Upper lobe of left lung (tissue), 6 donors: Measurements from ENCODE around the gene FAM180A. TPM values are rescaled to one million over a fixed set of nuclear protein-coding genes. Genes with fewer than 3 reads are reported as not detected.

Source experiments
- ATAC-seq, 2 donors: fragments of 200-7000 bp; cut with Tn5 transposase; one replicate each; pipeline ENCODE4 v1.9.1; 2022; ENCODE audit warnings: mild to moderate bottlenecking in 2 of 2, moderate library complexity in 2 of 2; ENCODE audit not compliant: low FRiP score in 2 of 2
- DNase-seq, 2 donors: peaks; one replicate each; pipeline ENCODE4 v3.0.0-alpha.2; 2019 to 2020
- H3K27ac ChIP-seq, 4 donors: fragments of 200-600 bp; sonication (generic); one replicate each; pipeline ENCODE4 v1.5.1; 2016 to 2019
- H3K27me3 ChIP-seq, 4 donors: fragments of 200-600 bp; sonication (generic); one replicate each; pipeline ENCODE4 v1.5.1; 2017 to 2019
- H3K36me3 ChIP-seq, 4 donors: fragments of 200-600 bp; sonication (generic); one replicate each; pipeline ENCODE4 v1.5.1; 2016 to 2019
- H3K4me1 ChIP-seq, 4 donors: fragments of 200-600 bp; sonication (generic); one replicate each; pipeline ENCODE4 v1.5.1; 2018 to 2019
- H3K4me3 ChIP-seq, 4 donors: fragments of 200-600 bp; sonication (generic); one replicate each; pipeline ENCODE4 v1.5.1; 2017 to 2019; ENCODE audit warnings: mild to moderate bottlenecking in 2 of 4, moderate library complexity in 1 of 4
- H3K9me3 ChIP-seq, 4 donors: fragments of 200-600 bp; sonication (generic); one replicate each; pipeline ENCODE4 v1.5.1; 2018 to 2019
- CTCF ChIP-seq, 6 experiments: fragments of 450-650 bp in 4 of 6; fragments of 200-600 bp in 2 of 6; sonication (generic) in 2 of 6; IDR thresholded peaks; one replicate each; pipeline ENCODE4 v1.5.1; 2016 to 2019; ENCODE audit warnings: antibody characterized with exemption in 6 of 6
- EP300 ChIP-seq, 4 donors: sonication (generic); formaldehyde crosslinking; IDR thresholded peaks; one replicate each; pipeline ENCODE4 v1.5.1; 2017; ENCODE audit warnings: antibody characterized with exemption in 4 of 4, control low read depth in 2 of 4
- POLR2A ChIP-seq, 4 donors: fragments of 450-650 bp; IDR thresholded peaks; one replicate each; pipeline ENCODE4 v1.5.1; 2016 to 2017; ENCODE audit warnings: antibody characterized with exemption in 4 of 4, mild to moderate bottlenecking in 2 of 4
- POLR2AphosphoS5 ChIP-seq, 2 donors: sonication (generic); formaldehyde crosslinking; IDR thresholded peaks; one replicate each; pipeline ENCODE4 v1.5.1; 2017; ENCODE audit warnings: antibody characterized with exemption in 2 of 2
- WGBS, 2 donors: methylation state at CpG; one replicate each; pipeline ENCODE4 v1.1.5; 2017 to 2018; 5-methylcytosine and 5-hydroxymethylcytosine counted together
- total RNA-seq, 6 donors: library from RNA; depleted of rRNA in 4 of 6; stranded (reverse); fragments of >200 nt in 4 of 6; gene quantifications; one replicate each; pipeline versions ENCODE4 v1.1.0 to v1.2.1, GENCODE V29; 2016 to 2021
- donor health status: DM: no; HTN: no; CAD: no; lungs with moderate emphysema.
- donor health status: DM: no; HTN: yes; CAD: no; lungs with severe emphysema.

The FAM180A gene
- total RNA-seq, 6 donors from 2014 or later: 1.0 to 4.8 (median 2.5) TPM; not detected in 2

- ATAC-seq (no peak), DNase-seq (no peak)
- 81 to 84% methylated on average over 4 of the region's 4 CpGs for WGBS, 2 donors
- H3K4me3 ChIP-seq: no peak overlapping the region
- TF ChIP-seq EP300 (IDR thresholded peaks at IDR 0.05) (no peak), POLR2A (IDR thresholded peaks at IDR 0.05) (no peak), CTCF (IDR thresholded peaks at IDR 0.05) (no peak), POLR2AphosphoS5 (IDR thresholded peaks at IDR 0.05) (no peak)
- no peaks in the 10 kb centered on the region for H3K27me3 ChIP-seq
- no peak overlapping the region for H3K27ac ChIP-seq
- no peaks in the 10 kb centered on the region for H3K36me3 ChIP-seq
- H3K4me1 ChIP-seq: peaks cover 0 to 7% (median 0%) of the 10 kb centered on the region in 4 donors
- H3K9me3 ChIP-seq: no peaks in the 10 kb centered on the region
These were observed 40.8 kb upstream of the FAM180A start for GRCh38 chr7:135789431-135789830.

- no peak overlapping the region for H3K27ac ChIP-seq
- TF ChIP-seq CTCF (IDR thresholded peaks at IDR 0.05): no peak
- no peak for TF ChIP-seq POLR2AphosphoS5 (IDR thresholded peaks at IDR 0.05)
- TF ChIP-seq EP300 (IDR thresholded peaks at IDR 0.05): no peak
- no peak for TF ChIP-seq POLR2A (IDR thresholded peaks at IDR 0.05)
- H3K4me1 ChIP-seq: peaks cover 0 to 3% (median 0%) of the 10 kb centered on the region in 4 donors
- no peak overlapping the region for H3K4me3 ChIP-seq
- no peaks in the 10 kb centered on the region for H3K27me3 ChIP-seq
- ATAC-seq (no peak), DNase-seq (no peak)
- no peaks in the 10 kb centered on the region for H3K9me3 ChIP-seq
- H3K36me3 ChIP-seq: no peaks in the 10 kb centered on the region
- WGBS, 2 donors: 86 to 90% methylated on average over 3 of the region's 3 CpGs
These were observed 38.3 kb upstream of the FAM180A start for GRCh38 chr7:135786911-135787310.

GRCh38 chr7:135785065-135785464 is 36.5 kb upstream of the FAM180A start:
- no peak overlapping the region for H3K4me3 ChIP-seq
- TF ChIP-seq CTCF (IDR thresholded peaks at IDR 0.05): no peak
- no peak for TF ChIP-seq POLR2AphosphoS5 (IDR thresholded peaks at IDR 0.05)
- TF ChIP-seq POLR2A (IDR thresholded peaks at IDR 0.05): no peak
- no peak for TF ChIP-seq EP300 (IDR thresholded peaks at IDR 0.05)
- DNase-seq: no peak
- no peaks in the 10 kb centered on the region for H3K9me3 ChIP-seq
- WGBS, 2 donors: 78 to 94% methylated on average over 1 of the region's 1 CpG
- H3K27me3 ChIP-seq: no peaks in the 10 kb centered on the region
- ATAC-seq: no peak
- no peaks in the 10 kb centered on the region for H3K36me3 ChIP-seq
- no peaks in the 10 kb centered on the region for H3K4me1 ChIP-seq
- H3K27ac ChIP-seq: no peak overlapping the region

- no peak for DNase-seq
- Histone ChIP-seq H3K9me3 (no peaks in the 10 kb centered on the region), H3K36me3 (no peaks in the 10 kb centered on the region), H3K4me3 (no peak overlapping the region), H3K4me1 (no peaks in the 10 kb centered on the region), H3K27ac (no peak overlapping the region), H3K27me3 (no peaks in the 10 kb centered on the region)
- TF ChIP-seq EP300 (IDR thresholded peaks at IDR 0.05): no peak
- TF ChIP-seq CTCF (IDR thresholded peaks at IDR 0.05): no peak
- no peak for TF ChIP-seq POLR2AphosphoS5 (IDR thresholded peaks at IDR 0.05)
- no peak for TF ChIP-seq POLR2A (IDR thresholded peaks at IDR 0.05)
- 70 to 82% methylated on average over 8 of the region's 8 CpGs for WGBS, 2 donors
- ATAC-seq: no peak
These were observed 35.4 kb upstream of the FAM180A start for GRCh38 chr7:135784013-135784412.

- TF ChIP-seq POLR2A (IDR thresholded peaks at IDR 0.05): no peak
- TF ChIP-seq EP300 (IDR thresholded peaks at IDR 0.05): no peak
- no peak for TF ChIP-seq CTCF (IDR thresholded peaks at IDR 0.05)
- Histone ChIP-seq H3K9me3 (peaks cover 0 to 6% (median 2%) of the 10 kb centered on the region in 4 donors), H3K27me3 (no peaks in the 10 kb centered on the region), H3K4me3 (no peak overlapping the region), H3K27ac (no peak overlapping the region), H3K4me1 (no peaks in the 10 kb centered on the region), H3K36me3 (no peaks in the 10 kb centered on the region)
- no peak for ATAC-seq
- WGBS, 2 donors: 95 to 98% methylated on average over 6 of the region's 6 CpGs
- no peak for DNase-seq
These were observed 34.2 kb upstream of the FAM180A start for GRCh38 chr7:135782801-135783200.
